HepG2 (cell line): ENCODE measurements around the gene TUBB4B.

ENCODE experiments used
- ATF7 ChIP-seq, 2 experiments: fragments of 450-650 bp in 1 of 2; sonication (generic) in 1 of 2; formaldehyde crosslinking in 1 of 2; IDR thresholded peaks; 2 replicates each; pipeline versions ENCODE4 v1.4.0 to v1.6.1; 2016 to 2020; ENCODE audit warnings: antibody characterized with exemption in 1 of 2, mild to moderate bottlenecking in 1 of 2, missing genetic modification reagents in 1 of 2
- CTCF ChIP-seq: sonication (generic); formaldehyde crosslinking; IDR thresholded peaks from 2 replicates; pipeline ENCODE4 v1.5.0; 2020; ENCODE audit warnings: mild to moderate bottlenecking, missing genetic modification reagents, moderate library complexity
- EZH2 ChIP-seq: conservative IDR thresholded peaks from 2 replicates; pipeline ENCODE4 v1.6.1; 2012; ENCODE audit warnings: mild to moderate bottlenecking, low read depth, low read length, moderate library complexity
- IRF1 ChIP-seq: sonication (generic); formaldehyde crosslinking; IDR thresholded peaks from 2 replicates; pipeline ENCODE4 v1.4.0; 2020; ENCODE audit warnings: low read depth, mild to moderate bottlenecking, missing genetic modification reagents
- MXD1 ChIP-seq: sonication (generic); formaldehyde crosslinking; IDR thresholded peaks from 2 replicates; pipeline ENCODE4 v1.4.0; 2020; ENCODE audit warnings: mild to moderate bottlenecking, missing genetic modification reagents
- NR2C2 ChIP-seq: sonication (generic); formaldehyde crosslinking; IDR thresholded peaks from 2 replicates; pipeline ENCODE4 v1.4.0; 2020; ENCODE audit warnings: missing genetic modification reagents, mild to moderate bottlenecking, moderate library complexity, borderline replicate concordance
- POLR2AphosphoS5 ChIP-seq: IDR thresholded peaks from 2 replicates; pipeline ENCODE4 v1.6.1; 2012; ENCODE audit warnings: low read depth, low read length
- RAD21 ChIP-seq: fragments of 450-650 bp; formaldehyde crosslinking; IDR thresholded peaks from 2 replicates; pipeline ENCODE4 v1.5.0; 2020; ENCODE audit warnings: mild to moderate bottlenecking
- REST ChIP-seq, 2 experiments: IDR thresholded peaks; 2 replicates each; pipeline ENCODE4 v1.6.1; 2011 to 2012; ENCODE audit warnings: low read length in 2 of 2, borderline replicate concordance in 1 of 2, low read depth in 1 of 2, mild to moderate bottlenecking in 1 of 2, moderate library complexity in 1 of 2
- RNF2 ChIP-seq: fragments of 450-650 bp; conservative IDR thresholded peaks from 2 replicates; pipeline ENCODE4 v1.6.1; 2016; ENCODE audit warnings: low read depth
- STAG1 ChIP-seq: sonication (generic); formaldehyde crosslinking; IDR thresholded peaks from 2 replicates; pipeline ENCODE4 v1.4.0; 2020; ENCODE audit warnings: missing genetic modification reagents
- ZNF567 ChIP-seq: sonication (generic); formaldehyde crosslinking; IDR thresholded peaks from 2 replicates; pipeline ENCODE4 v1.8.1; 2023; ENCODE audit warnings: mild to moderate bottlenecking, missing genetic modification reagents, borderline replicate concordance

- TF ChIP-seq EZH2 = no peak
- TF ChIP-seq RAD21 (CRISPR knock-in tag) = no peak
- TF ChIP-seq REST (IDR thresholded peaks at IDR 0.05; ENCODE audit: borderline replicate concordance in 1 of 2, low read depth in 1 of 2, low read length in 2 of 2) = no peak
- no peak for TF ChIP-seq NR2C2 (CRISPR knock-in tag)
- TF ChIP-seq MXD1 (CRISPR knock-in tag) = no peak
- no peak for TF ChIP-seq ATF7 (IDR thresholded peaks at IDR 0.05)
- TF ChIP-seq ATF7 (CRISPR knock-in tag; IDR thresholded peaks at IDR 0.05) = no peak
- no peak for TF ChIP-seq POLR2AphosphoS5
- TF ChIP-seq STAG1 (CRISPR knock-in tag) = no peak
- TF ChIP-seq ZNF567 (CRISPR knock-in tag) = no peak
- TF ChIP-seq IRF1 = no peak
- no peak; the same call in 1 of the 2 replicates for TF ChIP-seq CTCF (CRISPR knock-in tag)
- no peak for TF ChIP-seq RNF2
These were observed 7.7 kb upstream of the TUBB4B start for GRCh38 chr9:137233143-137233980.
